HPDE6-E6E7 (cell line): ENCODE data around the gene PALM.
A peak's percentile ranks its signal among the peaks of the same experiment; 100 is the strongest.

Experiments
- DNase-seq: peaks from one replicate; pipeline ENCODE4 v3.0.0; 2011; ENCODE audit warnings: missing footprints; ENCODE audit errors: extremely low spot score

Gene PALM

GRCh38 chr19:778910-779653, 70.3 kb downstream of the PALM start:
- peak; percentile 91 for DNase-seq

- DNase-seq: no peak
These were observed 72.2 kb downstream of the PALM start for GRCh38 chr19:780935-781334.

GRCh38 chr19:781800-782184, 73.1 kb downstream of the PALM start:
- no peak for DNase-seq

- no peak for DNase-seq
These were observed 73.6 kb downstream of the PALM start for GRCh38 chr19:782185-782877.

- DNase-seq: no peak
These were observed 74.3 kb downstream of the PALM start for GRCh38 chr19:782878-783668.

GRCh38 chr19:784541-784940, 75.8 kb downstream of the PALM start:
- no peak for DNase-seq

- DNase-seq: no peak
These were observed 78.8 kb downstream of the PALM start for GRCh38 chr19:787536-787935.

- no peak for DNase-seq
These were observed 79.9 kb downstream of the PALM start for GRCh38 chr19:788686-788982.

- DNase-seq: no peak
These were observed 80.4 kb downstream of the PALM start for GRCh38 chr19:788983-789700.

- DNase-seq: no peak
These were observed 80.9 kb downstream of the PALM start for GRCh38 chr19:789701-790060.

- DNase-seq: no peak
These were observed 82.4 kb downstream of the PALM start for GRCh38 chr19:791007-791566.

- DNase-seq: no peak
These were observed 83.0 kb downstream of the PALM start for GRCh38 chr19:791567-792305.

- no peak for DNase-seq
These were observed 83.7 kb downstream of the PALM start for GRCh38 chr19:792306-792885.

- DNase-seq: no peak
These were observed 85.1 kb downstream of the PALM start for GRCh38 chr19:793806-794205.

GRCh38 chr19:795073-795611, 86.4 kb downstream of the PALM start:
- DNase-seq: no peak

GRCh38 chr19:795691-796581, 87.2 kb downstream of the PALM start:
- DNase-seq: no peak

- peak; percentile 97 for DNase-seq
These were observed 88.2 kb downstream of the PALM start, which contains the start of gene PTBP1 for GRCh38 chr19:796692-797527. Gene PTBP1 (plus strand): TSS chr19:797452. CDS start chr19:797498, 46 bp downstream.
